IMR-90 (cell line): ENCODE measurements around the gene SLC6A9.

Experiments
- CTCF ChIP-seq: conservative IDR thresholded peaks from 2 replicates; pipeline ENCODE4 v1.5.1; 2012; ENCODE audit warnings: mild to moderate bottlenecking, low read depth, low read length, improper control_type of control experiment
- MAFK ChIP-seq: IDR thresholded peaks from 2 replicates; pipeline ENCODE4 v1.6.1; 2012; ENCODE audit warnings: low read depth, low read length, improper control_type of control experiment
- POLR2A ChIP-seq: IDR thresholded peaks from 2 replicates; pipeline ENCODE4 v1.6.1; 2012; ENCODE audit warnings: mild to moderate bottlenecking, low read depth, low read length
- SMC3 ChIP-seq: fragments of 150-350 bp; IDR thresholded peaks from 2 replicates; pipeline ENCODE4 v1.6.1; 2016; ENCODE audit warnings: low read depth, mild to moderate bottlenecking, antibody characterized with exemption, low read length, moderate library complexity

- TF ChIP-seq CTCF (no peak), POLR2A (no peak), MAFK (no peak), SMC3 (no peak)
Observed at GRCh38 chr1:43996733-43997115, 34.5 kb downstream of the SLC6A9 start.
